GM18870 (cell line): ENCODE results near the gene DOCK3.
"Not testable (repeated sequence)": the region's sequence is repeated elsewhere in the genome, so short reads cannot be mapped to it uniquely, and the experiment has no call there.

Experiments used
- ATAC-seq: cut with Tn5 transposase; IDR thresholded peaks from one replicate; pipeline ENCODE4 v1.9.1; 2021; ENCODE audit warnings: moderate library complexity; ENCODE audit not compliant: unreplicated experiment

Gene DOCK3

DNA sequence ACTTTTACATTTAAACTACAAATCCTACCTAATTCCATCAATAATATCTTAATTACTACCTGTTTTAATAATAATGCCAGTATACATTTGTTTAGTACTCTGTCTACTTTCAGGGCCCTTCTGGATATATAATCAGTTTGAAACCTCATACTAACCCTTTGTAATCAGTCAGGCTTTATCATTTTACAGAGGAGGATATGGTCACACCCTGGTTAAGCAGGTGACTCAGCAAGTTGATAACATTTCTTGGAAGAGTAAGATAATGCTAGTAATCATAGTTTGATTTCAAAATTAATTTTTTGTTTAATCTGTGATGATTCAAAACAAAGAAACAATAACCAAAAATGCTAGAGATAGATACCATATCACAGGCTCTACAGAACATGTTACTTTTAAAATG, 502.2 kb downstream of the DOCK3 start:
- no peak for ATAC-seq

DNA sequence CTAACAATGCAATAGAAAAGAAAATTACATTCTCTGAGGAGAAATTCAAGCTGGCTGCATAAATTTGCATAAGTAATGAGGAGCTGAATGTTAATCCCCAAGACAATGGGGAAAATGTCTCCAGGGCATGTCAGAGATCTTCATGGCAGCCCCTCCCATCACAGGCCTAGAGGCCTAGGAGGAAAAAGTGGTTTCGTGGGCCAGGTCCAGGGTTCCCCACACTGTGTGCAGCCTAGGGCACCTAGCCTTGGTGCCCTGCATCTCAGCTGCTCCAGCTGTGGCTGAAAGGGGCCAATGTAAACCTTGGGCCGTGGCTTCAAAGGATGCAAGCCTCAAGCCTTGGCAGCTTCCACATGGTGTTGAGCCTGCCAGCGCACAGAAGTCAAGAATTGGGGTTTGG, 511.7 kb downstream of the DOCK3 start:
- not testable (repeated sequence) for ATAC-seq

DNA sequence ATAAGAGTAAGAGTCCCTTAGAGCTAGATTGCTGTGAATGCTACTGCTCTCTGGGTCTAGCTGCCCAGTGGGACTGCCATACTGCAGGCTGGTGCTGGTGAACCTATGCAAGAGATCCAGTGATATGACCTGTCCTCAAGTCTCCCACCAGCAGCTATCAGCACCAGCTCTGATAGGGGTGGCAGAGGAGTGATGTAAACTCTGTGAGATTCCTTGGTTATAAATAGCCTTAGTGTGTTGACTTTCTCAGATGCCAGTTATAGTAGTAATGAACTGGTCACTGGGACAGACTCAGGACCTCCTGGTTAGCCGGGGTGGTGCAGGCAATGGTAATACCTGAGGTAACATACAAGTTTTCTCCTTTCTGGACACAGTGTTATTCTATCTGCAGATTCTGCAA, 515.5 kb downstream of the DOCK3 start:
- no peak for ATAC-seq

- ATAC-seq = no peak
Observed at GRCh38 chr3:51190827-51191226, 516.1 kb downstream of the DOCK3 start.

DNA sequence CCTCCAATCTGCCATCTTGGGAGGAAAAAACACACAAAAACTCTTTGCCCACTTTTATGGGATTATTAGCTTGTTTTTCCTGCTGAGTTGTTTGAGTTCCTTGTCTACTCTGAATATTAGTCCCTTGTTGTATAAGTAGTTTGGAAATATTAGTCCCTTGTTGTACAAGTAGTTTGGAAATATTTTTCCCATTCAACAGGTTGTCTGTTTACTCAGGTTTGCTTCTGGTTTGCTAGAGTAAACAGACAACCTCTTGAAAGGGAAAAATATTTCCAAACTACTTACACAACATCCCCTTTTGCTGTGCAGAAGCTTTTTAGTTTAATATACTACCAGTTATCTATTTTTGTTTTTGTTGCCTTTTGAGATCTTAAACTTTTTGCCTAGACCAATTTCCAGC, 517.0 kb downstream of the DOCK3 start:
- ATAC-seq = no peak

DNA sequence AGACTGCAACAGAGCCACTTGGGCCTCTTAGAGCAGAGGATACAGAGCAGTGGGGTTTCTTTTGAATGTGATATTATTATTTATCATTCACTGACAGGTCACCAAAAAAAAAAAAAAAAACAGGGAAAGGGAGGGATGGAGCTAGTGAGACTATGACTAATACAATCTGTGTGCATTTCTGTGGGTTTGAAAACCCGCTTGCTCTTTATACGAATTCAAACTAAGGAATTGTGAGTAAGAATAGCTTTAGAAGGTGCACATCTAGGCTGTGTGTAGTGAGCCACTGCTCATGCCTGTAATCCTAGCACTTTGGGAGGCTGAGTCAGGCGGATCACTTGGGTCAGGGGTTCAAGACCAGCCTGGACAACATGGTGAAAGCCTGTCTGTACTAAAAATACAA, 523.8 kb downstream of the DOCK3 start:
- ATAC-seq = no peak

GRCh38 chr3:51199296-51199695, 524.6 kb downstream of the DOCK3 start:
- not testable (repeated sequence) for ATAC-seq

DNA sequence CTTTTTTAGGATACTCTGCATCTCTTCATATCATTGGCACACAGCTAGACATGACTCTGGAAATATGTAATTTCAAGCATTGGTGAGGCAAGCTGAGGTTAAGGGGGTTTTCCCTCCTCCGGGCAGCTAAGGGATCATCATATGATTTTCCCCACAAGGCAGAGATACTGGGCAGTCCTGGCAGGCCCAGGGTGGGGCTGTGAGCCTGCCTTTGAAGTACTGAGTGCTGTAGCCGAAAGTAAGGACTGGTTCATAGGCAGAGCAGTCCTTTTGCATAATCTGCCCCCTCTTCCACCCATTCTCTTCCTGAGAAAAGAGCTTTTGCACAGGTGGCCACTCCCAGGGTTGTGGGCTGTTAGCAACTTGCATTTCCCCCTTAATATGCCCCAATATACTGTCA, 541.6 kb downstream of the DOCK3 start:
- ATAC-seq = no peak

DNA sequence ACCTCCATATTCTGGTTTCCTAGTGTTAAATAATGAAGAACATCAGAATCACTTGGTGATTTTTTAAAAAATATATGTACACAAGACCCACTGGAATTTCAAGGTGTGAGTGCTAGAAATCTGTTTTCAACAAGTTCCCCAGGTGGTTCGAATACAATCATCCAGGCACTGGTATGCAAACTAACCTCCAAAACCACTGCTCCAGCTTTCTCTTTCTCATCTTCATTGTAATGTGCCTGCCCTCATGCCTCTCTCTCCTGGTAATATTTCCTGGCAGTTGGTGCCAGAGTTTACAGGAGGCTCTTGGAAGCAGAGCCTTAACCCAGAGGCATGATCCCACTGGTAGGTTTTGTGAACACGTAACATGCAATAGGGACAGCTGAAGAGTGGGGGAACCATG, 547.2 kb downstream of the DOCK3 start:
- ATAC-seq = no peak

DNA sequence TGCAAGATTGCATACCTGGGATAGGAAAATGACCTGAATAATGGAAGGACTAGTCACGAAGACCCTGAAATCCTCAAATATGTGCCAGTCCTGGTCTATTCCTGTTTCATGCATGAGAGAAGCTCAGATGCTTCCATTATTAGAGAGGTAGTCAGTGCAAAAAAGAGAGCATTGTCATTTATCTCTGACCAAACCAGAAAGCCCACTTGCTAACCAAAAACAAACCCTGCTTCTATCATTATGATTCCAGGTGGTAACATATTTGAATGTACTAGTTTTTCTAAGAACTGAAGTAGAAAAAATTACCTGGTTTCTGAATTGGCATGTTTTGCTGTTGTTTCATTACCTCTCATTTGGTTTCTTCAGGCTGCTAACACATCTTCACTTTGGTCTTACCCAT, 549.6 kb downstream of the DOCK3 start:
- no peak for ATAC-seq

- no peak for ATAC-seq
Observed at GRCh38 chr3:51224843-51225242, 550.1 kb downstream of the DOCK3 start.

GRCh38 chr3:51242939-51243338, 568.2 kb downstream of the DOCK3 start:
- no peak for ATAC-seq

DNA sequence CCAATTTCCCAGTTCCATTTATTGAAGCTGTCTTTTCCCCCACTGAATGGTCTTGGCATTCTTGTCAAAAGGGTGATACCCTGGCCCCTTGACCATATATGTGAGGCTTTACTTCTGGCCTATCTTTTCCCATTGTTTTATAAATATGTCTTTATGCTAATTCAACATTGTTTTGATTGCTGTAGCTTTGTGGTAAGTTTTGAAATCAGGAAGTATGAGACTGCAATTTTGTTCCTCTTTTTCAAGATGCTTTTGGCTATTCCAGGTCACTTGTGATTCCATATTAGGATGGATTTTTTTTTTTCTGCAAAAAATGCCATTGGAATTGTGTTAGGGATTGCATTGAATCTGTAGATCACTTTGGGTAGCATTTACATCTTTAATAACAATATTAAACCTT, 569.2 kb downstream of the DOCK3 start:
- no peak for ATAC-seq

GRCh38 chr3:51245867-51246266, 571.1 kb downstream of the DOCK3 start:
- no peak for ATAC-seq

DNA sequence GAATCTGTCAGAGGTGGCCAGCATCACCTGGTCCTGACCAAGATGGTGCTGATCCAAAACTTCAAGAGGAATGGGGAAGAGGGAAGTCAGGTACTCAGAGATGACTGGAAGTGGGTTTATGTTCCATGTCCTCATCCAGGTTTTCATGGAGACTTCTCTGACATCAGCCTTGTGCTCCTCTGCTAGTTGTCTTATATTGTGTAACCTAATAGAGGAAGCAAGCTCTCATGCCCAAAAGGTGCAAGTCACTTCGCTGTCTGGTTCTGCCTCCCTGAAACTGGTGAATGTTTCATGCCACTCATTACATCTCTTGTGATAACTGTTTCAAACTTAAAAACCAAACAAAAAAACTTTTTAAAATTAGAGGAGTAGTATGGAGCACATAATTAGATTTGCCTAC, 583.1 kb downstream of the DOCK3 start:
- ATAC-seq = no peak

GRCh38 chr3:51264166-51264565, 589.4 kb downstream of the DOCK3 start:
- not testable (repeated sequence) for ATAC-seq

- no peak for ATAC-seq
Observed at GRCh38 chr3:51268132-51268531, 593.4 kb downstream of the DOCK3 start.

DNA sequence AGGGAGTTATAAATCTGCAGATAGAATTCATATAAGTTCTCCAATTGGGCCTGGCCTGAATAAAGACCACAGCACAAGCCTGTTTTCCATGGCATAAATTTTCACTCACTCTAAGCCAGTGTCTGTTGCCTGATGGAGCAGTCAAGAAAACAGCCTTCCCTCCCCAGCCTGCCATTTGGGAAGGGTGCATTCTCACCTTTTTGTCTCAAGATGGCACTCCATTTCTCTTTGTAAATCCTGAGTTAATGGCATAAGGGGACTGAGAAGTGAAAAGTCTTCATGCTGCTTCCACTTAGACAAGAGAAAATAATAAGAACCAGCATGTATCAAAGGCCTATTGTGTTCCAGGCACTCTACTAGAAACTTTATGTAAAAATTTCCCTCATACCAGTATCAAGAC, 594.7 kb downstream of the DOCK3 start:
- no peak for ATAC-seq

GRCh38 chr3:51270559-51270958, 595.8 kb downstream of the DOCK3 start:
- ATAC-seq = no peak

- ATAC-seq = no peak
Observed at GRCh38 chr3:51271172-51271571, 596.4 kb downstream of the DOCK3 start.

DNA sequence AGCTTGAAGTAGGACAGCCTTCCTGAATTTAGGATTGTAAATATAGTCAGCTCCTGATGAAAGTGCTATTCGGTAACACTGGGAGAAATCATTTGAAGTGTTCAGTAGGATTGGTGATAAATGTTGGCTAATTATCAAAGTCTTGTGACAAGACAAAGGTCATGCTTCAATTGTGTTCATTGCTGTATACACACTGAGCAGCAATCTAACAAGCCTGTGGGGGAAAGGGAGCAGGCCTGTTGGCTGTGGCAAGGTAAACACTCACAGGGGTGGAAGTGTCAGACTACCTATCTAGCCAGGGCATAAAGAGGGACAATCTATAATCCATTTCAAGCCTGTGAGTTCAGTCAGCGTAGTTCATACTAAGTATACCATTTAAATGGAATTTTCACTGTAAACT, 599.3 kb downstream of the DOCK3 start:
- no peak for ATAC-seq

DNA sequence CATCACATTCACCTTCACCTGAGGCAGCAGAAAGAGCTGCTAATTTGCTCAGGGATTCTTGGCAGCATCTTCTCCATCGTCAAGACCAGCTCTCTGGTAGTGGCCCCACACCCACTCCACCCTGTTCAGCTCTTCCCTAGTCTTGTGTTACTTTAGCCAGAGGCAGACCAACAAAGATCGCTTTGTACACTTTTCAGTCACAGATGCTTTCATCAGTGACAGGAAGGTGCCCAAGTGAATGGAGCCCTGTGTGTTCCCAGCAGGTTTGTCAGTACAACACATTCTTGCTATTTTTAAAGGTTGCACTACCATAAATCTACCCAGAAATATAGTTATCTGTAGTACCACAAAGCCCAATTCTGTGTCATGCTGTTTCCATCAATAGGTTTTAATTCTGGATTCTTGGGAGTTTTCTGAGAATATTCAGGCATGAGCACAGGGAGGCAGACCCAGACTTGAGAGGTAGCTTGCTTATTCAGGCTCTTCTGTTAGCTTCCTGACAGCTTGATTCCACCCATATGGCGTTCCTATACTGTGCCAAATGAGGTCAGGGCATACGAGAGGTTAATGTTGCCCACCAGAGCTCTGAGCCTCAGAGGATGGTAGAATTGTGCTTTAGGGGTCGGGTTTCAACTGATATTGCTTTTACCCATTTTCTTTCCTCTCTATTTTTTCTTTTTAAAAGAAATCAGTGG, 600.5 kb downstream of the DOCK3 start:
- ATAC-seq = no peak

- ATAC-seq = no peak
Observed at GRCh38 chr3:51276046-51276445, 601.3 kb downstream of the DOCK3 start.
